DND-41 (cell line): ENCODE measurements around the gene BARX1.

Source experiments
- EZH2 ChIP-seq: IDR thresholded peaks from 3 replicates; pipeline ENCODE4 v1.6.1; 2012; ENCODE audit warnings: borderline replicate concordance, low read depth, mild to moderate bottlenecking, moderate library complexity, low read length, inconsistent platforms; ENCODE audit not compliant: severe bottlenecking
- TF ChIP-seq, protein P1 (sequence below): IDR thresholded peaks from 2 replicates; pipeline ENCODE4 v1.5.1; 2012; ENCODE audit warnings: borderline replicate concordance, low read length, moderate library complexity, mild to moderate bottlenecking; ENCODE audit not compliant: poor library complexity, severe bottlenecking; ENCODE audit errors: extremely low read depth

DNA sequence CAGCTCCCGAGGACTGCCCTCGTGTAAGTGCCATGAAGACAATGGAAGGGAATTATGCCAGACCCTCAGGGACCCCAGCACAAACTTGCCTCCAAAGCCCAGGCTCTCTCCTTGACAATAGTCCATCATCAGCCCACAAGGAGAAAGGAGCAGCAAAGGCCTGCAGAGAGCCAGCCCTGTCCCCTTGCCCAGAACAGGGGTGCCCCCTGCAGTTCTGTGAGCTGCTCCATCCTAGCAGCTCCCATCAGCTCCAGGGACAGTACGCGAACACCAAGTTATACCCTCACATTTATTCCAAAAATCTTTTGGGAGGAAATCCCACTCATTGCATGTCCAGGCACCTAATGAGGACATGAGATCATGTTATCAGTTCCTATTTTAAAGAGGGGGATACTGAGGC lies 11.1 kb downstream of the BARX1 start:
- TF ChIP-seq, protein P1, sequence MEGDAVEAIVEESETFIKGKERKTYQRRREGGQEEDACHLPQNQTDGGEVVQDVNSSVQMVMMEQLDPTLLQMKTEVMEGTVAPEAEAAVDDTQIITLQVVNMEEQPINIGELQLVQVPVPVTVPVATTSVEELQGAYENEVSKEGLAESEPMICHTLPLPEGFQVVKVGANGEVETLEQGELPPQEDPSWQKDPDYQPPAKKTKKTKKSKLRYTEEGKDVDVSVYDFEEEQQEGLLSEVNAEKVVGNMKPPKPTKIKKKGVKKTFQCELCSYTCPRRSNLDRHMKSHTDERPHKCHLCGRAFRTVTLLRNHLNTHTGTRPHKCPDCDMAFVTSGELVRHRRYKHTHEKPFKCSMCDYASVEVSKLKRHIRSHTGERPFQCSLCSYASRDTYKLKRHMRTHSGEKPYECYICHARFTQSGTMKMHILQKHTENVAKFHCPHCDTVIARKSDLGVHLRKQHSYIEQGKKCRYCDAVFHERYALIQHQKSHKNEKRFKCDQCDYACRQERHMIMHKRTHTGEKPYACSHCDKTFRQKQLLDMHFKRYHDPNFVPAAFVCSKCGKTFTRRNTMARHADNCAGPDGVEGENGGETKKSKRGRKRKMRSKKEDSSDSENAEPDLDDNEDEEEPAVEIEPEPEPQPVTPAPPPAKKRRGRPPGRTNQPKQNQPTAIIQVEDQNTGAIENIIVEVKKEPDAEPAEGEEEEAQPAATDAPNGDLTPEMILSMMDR: no peak
- no peak for TF ChIP-seq EZH2
